HL-60 (cell line): ENCODE measurements around the gene CABLES2.
"Not testable (repeated sequence)": the region's sequence is repeated elsewhere in the genome, so short reads cannot be mapped to it uniquely, and the experiment has no call there.

Experiments used
- DNase-seq, 2 experiments: peaks; one replicate each; pipeline ENCODE4 v3.0.0-alpha.2; 2010 to 2020; ENCODE audit warnings: low read depth in 1 of 2, low spot score in 1 of 2
- H3K27ac ChIP-seq: fragments of 250-450 bp; sonication (Bioruptor Pico); replicated peaks from 2 replicates; pipeline ENCODE4 v1.5.1; 2020; ENCODE audit warnings: mild to moderate bottlenecking, moderate library complexity
- H3K27me3 ChIP-seq: fragments of 250-450 bp; sonication (Bioruptor Pico); 2 replicates; pipeline ENCODE4 v1.5.1; 2021; ENCODE audit warnings: mild to moderate bottlenecking, moderate library complexity; ENCODE audit not compliant: insufficient read depth, poor library complexity, severe bottlenecking
- H3K4me3 ChIP-seq: replicated peaks from 2 replicates; pipeline ENCODE4 v1.5.1; 2011; ENCODE audit warnings: mild to moderate bottlenecking, control low read depth, low read length; ENCODE audit not compliant: insufficient read depth
- GABPA ChIP-seq: IDR thresholded peaks from 2 replicates; pipeline ENCODE4 v1.6.1; 2012; ENCODE audit warnings: low read depth
- POLR2AphosphoS5 ChIP-seq: IDR thresholded peaks from 2 replicates; pipeline ENCODE4 v1.6.1; 2012; ENCODE audit warnings: low read depth
- SPI1 ChIP-seq: IDR thresholded peaks from 2 replicates; pipeline ENCODE4 v1.6.1; 2012; ENCODE audit warnings: low read depth, mild to moderate bottlenecking, borderline replicate concordance
- TF ChIP-seq, protein P1 (sequence below): IDR thresholded peaks from one replicate; pipeline ENCODE4 v1.5.1; 2011; ENCODE audit warnings: low read length, control low read depth, inconsistent platforms; ENCODE audit not compliant: insufficient read depth
- TF ChIP-seq, protein P2 (sequence below): IDR thresholded peaks from 2 replicates; pipeline ENCODE4 v1.6.1; 2012; ENCODE audit warnings: low read depth; ENCODE audit not compliant: insufficient replicate concordance

CABLES2 gene

DNA sequence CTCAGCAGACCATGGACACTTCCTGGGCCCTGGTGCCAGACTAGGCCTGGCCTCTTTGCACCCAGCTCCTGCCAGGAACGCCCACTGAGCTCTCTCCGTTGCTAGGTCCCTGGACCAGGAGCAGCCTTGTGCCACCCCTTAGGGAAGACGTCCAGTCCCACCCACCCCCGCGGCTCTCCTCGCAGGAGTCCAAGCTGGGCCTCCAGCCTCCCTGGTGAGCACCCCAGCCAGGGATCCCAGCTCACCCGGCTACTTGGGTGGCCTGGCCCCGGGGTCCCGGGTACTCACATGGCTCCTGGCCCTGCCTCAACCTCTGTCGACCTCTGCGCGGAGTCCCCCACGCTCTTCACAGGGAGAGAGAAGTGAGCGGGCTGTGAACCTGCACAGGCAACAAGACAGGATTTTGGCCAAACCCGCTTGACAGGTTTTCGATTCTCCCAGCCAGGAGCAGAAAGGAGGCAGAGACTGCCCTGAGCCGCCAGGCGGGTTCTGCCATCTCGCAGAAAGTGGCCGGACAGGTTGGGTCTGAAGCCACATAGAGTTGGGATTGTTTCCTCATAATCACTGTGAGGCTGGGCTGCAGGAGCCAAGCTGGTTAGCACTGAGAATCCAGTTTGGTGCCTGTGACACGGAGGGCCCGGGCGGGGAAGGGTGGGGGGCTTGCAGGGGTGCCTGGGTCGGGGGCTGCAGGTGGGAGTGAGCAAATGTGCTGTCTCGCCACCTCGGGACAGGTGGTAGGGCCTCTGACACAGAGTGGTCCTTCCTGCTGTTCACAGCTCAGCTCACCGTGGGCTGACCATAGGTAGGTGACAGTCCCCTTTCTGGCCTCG, 20.3 kb upstream of the CABLES2 start, which contains the start of gene RBBP8NL:
Gene RBBP8NL (minus strand): TSS at position 368 of the 830 bp plus-strand sequence. CDS start 7,892 bp downstream, outside the sequence.
- no peak for TF ChIP-seq SPI1
- no peak for TF ChIP-seq POLR2AphosphoS5
- TF ChIP-seq, protein P1, sequence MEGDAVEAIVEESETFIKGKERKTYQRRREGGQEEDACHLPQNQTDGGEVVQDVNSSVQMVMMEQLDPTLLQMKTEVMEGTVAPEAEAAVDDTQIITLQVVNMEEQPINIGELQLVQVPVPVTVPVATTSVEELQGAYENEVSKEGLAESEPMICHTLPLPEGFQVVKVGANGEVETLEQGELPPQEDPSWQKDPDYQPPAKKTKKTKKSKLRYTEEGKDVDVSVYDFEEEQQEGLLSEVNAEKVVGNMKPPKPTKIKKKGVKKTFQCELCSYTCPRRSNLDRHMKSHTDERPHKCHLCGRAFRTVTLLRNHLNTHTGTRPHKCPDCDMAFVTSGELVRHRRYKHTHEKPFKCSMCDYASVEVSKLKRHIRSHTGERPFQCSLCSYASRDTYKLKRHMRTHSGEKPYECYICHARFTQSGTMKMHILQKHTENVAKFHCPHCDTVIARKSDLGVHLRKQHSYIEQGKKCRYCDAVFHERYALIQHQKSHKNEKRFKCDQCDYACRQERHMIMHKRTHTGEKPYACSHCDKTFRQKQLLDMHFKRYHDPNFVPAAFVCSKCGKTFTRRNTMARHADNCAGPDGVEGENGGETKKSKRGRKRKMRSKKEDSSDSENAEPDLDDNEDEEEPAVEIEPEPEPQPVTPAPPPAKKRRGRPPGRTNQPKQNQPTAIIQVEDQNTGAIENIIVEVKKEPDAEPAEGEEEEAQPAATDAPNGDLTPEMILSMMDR, result no peak
- no peak for TF ChIP-seq GABPA
- TF ChIP-seq, protein P2, sequence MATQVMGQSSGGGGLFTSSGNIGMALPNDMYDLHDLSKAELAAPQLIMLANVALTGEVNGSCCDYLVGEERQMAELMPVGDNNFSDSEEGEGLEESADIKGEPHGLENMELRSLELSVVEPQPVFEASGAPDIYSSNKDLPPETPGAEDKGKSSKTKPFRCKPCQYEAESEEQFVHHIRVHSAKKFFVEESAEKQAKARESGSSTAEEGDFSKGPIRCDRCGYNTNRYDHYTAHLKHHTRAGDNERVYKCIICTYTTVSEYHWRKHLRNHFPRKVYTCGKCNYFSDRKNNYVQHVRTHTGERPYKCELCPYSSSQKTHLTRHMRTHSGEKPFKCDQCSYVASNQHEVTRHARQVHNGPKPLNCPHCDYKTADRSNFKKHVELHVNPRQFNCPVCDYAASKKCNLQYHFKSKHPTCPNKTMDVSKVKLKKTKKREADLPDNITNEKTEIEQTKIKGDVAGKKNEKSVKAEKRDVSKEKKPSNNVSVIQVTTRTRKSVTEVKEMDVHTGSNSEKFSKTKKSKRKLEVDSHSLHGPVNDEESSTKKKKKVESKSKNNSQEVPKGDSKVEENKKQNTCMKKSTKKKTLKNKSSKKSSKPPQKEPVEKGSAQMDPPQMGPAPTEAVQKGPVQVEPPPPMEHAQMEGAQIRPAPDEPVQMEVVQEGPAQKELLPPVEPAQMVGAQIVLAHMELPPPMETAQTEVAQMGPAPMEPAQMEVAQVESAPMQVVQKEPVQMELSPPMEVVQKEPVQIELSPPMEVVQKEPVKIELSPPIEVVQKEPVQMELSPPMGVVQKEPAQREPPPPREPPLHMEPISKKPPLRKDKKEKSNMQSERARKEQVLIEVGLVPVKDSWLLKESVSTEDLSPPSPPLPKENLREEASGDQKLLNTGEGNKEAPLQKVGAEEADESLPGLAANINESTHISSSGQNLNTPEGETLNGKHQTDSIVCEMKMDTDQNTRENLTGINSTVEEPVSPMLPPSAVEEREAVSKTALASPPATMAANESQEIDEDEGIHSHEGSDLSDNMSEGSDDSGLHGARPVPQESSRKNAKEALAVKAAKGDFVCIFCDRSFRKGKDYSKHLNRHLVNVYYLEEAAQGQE, result no peak
- peaks cover 4% of the 10 kb centered on the region for H3K27me3 ChIP-seq
- no peak within 1 kb of the TSS for H3K27ac ChIP-seq
- H3K4me3 ChIP-seq, result no peak within 1 kb of the TSS
- no peak for DNase-seq

DNA sequence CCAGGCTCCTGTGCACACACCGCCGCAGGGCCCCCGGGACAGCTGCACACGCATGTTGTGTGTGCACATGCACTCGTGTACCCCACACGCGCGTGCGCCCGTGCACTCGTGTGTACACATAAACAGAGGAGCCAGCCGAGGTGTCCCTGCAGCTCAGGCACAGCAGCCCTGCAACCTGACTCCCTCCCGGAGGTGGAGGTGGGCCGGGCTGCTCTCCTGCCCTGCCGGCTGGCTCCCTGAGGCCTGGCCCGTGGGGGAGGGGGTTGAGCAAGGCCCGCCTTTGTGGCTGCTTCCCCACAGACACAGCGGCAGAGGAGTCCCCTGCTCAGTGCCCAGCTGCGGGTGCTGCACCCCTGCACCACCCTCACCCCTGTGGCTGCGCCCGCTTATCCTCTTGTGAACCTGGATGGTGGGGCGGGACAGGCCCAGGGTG, 19.6 kb upstream of the CABLES2 start:
- no peak for DNase-seq
- Histone ChIP-seq H3K4me3 (no peak overlapping the region), H3K27me3 (peaks cover 4% of the 10 kb centered on the region), H3K27ac (no peak overlapping the region)
- TF ChIP-seq, protein P2, result no peak
- TF ChIP-seq SPI1, result no peak
- no peak for TF ChIP-seq POLR2AphosphoS5
- no peak for TF ChIP-seq GABPA
- TF ChIP-seq, protein P1, result no peak

DNA sequence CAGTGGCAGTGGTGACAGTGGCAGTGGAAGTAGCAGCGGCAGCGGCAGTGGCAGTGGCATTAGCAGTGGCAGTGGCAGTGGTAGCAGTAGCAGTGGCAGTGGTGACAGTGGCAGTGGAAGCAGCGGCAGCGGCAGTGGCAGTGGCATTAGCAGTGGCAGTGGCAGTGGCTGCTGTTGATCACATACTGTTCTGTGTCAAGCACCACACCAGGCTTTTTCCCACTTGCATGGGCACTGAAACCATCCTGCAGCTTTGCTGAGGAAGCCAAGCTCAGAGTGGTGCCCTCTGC, 18.9 kb upstream of the CABLES2 start:
- not testable (repeated sequence) for H3K27me3 ChIP-seq, H3K27ac ChIP-seq, H3K4me3 ChIP-seq, DNase-seq

DNA sequence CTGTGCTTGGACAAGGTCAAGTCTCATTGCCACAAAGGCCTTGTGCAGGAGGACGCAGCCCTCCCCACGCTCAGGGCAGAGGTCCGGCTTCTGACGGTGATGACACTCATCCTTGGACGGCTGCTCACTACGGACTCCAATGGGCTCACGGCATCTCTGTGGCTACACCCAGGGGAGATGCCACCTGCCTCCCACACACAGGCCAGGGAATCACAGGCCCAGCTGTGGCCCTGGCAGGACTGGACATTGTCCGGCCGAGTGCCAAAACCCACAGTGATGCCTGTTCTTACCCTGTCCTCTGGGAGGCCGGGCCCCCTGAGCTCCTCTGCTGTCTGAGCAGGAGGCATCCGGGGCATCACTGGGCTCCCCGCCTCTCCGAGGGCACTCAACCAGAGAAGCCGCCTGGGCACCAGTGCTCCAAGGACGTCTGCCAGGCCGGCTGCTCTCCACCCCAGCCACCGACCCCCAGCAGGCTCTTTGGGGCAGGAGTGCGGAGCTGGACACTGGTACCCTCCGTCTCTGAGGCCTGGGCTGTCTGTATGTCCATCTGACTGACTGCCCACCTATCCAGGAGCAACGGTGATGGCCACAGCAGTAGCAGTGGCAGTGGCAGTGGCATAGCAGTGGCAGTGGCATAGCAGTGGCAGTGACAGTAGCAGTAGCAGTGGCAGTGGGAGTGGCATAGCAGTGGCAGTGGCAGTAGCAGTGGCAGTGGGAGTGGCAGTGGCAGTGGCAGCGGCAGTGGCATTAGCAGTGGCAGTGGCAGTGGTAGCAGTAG, 18.4 kb upstream of the CABLES2 start:
- DNase-seq, result no peak
- Histone ChIP-seq H3K27me3 (peaks cover 4% of the 10 kb centered on the region), H3K27ac (no peak overlapping the region), H3K4me3 (no peak overlapping the region)
- no peak for TF ChIP-seq GABPA
- TF ChIP-seq POLR2AphosphoS5, result no peak
- TF ChIP-seq, protein P2, result no peak
- TF ChIP-seq SPI1, result no peak
- TF ChIP-seq, protein P1, result no peak
